GM19324 (cell line): ENCODE measurements around the gene ROR1.

Experiments
- ATAC-seq: cut with Tn5 transposase; IDR thresholded peaks from one replicate; pipeline ENCODE4 v1.9.1; 2021; ENCODE audit warnings: mild to moderate bottlenecking, moderate library complexity; ENCODE audit not compliant: unreplicated experiment, low FRiP score

ROR1 gene

DNA sequence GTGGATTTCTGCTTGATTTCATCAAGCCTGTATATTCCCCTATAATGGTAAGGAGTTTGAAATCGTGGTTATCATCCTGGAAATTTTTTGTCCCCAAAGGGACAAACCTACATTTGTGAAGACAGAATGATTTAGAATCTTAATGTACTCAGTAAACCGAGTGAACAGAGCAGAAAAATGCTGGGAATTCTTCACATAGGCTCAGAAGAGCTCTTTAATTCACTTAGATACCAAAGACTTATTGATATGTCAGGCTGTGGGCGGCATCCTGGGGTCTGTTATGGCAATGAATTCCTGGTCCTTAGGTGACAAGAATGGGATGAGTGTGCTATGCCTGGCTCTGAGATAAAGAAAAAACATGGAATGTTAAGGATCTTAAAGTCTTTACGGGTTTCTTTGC lies 74.9 kb downstream of the ROR1 start:
- ATAC-seq: no peak

DNA sequence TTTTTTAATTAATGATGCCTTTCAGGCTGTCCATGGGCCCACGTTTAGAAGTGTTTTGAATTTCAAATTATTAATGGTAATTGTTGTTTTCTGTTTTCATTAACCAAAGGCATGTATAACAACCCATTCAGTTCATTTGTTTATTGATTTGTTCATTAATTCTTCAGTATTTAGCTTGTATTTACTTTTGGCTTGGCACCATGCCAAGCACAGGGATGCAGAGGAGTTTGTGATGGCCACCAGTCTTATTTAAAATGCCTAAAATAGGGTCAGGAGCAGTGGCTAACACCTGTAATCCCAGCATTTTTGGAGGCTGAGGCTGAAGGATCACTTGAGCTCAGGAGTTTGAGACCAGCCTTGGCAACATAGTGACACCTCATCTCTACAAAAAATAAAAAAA lies 75.3 kb downstream of the ROR1 start:
- ATAC-seq: no peak

DNA sequence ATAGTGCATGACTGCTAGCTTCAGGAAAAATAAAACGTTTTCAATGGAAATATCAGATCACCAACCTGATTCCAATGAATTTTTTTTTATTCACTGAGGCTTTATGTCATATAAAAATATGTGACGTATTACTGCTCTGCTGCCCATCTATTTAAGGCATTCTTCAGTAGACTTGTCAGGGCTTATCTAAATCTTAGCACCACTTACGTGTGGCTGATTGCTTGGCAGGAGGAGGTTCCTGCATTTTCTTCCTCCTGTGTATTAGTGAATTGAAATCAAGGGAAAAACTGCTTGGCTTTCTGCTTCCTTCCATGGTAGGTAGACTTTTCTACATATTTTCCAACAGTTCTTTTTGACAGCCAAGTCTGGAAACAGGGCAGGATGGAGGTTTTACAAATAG lies 80.3 kb downstream of the ROR1 start:
- ATAC-seq: no peak

DNA sequence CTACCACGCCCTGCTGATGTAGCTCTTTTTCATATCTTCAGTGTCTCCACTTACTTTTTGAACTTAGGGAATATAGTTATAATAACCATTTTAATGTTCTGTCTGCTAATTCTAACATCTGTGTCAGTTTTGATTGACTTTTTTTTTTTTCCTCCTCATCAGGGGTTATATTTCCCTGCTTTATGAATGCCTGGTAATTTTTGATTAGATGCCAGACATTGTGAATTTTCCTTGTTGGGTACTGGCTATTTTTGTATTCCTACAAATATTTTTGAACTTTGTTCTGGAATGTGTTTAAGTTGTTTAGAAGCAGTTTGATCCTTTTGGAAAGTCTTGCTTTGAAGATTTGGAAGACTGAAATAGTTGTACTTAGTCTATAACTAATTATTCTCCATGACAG lies 82.1 kb downstream of the ROR1 start:
- ATAC-seq: no peak

DNA sequence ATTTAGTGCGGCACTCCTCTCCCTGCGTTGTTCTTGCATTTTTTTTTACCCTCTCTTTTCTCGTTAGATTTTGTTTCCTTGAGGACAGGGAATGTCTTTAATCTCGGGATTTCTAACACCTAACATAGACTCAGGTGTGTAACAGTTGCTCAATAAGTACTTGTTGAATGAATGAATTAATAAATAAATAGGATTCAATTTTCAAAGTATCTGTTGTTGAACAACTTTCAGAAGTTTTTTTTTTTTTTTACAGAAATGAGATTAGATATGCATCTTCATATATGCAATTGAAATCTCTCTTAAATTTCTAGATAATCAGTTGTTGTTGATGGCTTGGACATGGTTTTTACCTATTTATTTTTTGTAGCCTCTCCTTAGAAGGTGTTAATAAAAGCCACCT lies 83.1 kb downstream of the ROR1 start:
- ATAC-seq: no peak

DNA sequence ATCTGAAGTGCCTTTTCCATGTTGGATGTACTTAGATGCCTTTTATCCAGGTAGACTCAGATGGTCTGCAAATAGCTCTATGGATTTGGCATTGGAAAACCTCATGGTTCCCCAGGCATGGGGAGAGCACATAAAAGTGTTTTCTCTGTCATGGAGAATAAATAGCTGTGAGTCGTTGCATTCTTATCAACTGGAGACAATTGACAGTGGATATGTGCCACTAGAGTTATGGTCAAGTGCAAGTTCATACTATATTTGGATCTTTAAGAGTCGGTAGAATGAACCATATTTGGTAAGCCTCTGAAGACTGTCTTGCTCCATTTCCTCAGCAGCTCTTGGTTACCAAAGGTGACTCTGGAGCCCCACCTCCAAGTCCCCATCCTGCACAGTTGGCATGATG lies 83.7 kb downstream of the ROR1 start:
- ATAC-seq: no peak

DNA sequence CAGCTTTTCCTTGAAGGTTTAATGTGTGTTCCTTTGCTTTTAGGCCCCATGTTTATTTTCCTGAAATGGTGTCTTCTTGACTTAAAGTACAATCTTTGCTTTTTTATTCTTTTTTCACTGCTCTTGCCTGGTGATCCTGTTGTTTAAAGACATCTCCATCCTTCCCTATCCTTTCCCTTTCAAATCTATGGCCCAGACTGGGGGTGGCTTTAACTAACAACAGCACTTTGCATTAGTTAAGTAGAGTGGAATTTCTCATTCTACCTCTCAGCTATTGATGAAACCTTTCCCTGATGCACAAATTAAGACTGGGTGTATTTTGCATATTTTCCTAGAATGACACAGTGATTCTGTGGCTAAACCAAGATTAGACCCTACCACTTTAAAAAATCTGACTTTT lies 84.3 kb downstream of the ROR1 start:
- ATAC-seq: no peak

DNA sequence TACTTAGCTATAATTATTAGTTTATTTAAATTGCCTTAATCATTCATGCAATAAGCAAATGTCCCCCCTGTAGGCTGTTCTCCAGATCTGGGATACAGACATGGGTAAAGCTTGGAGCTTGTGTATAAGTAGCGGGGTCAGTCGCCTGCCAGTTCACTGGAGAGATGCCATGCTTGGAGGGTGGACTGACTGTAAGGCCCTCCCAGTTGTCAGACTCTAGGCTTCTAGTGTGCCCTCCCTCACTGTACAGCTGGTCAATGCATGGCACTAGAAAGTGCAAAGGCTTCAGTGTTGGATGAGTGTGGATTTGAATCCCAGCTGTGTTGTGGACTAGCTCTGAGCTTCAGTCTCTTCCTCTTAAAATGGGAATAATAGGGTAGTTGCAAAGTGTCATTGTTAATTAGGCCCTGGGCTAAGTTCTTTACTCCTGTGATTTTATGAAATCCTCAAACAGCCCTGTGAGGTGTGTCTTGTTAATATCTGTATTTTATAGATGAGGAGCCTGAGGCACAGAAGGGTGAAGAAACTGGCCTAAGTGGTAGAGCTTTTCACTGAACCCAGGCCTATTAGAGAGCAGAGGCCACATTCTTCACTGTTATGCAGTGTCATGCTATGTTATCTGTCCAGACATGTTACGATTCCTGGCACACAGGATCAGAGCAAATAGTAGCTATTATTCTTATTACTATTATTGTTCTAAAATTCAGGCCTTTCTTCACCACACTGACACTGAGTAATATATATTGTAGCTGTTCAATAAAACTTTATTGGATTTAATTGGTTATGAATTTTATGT lies 85.9 kb downstream of the ROR1 start:
- ATAC-seq: no peak

DNA sequence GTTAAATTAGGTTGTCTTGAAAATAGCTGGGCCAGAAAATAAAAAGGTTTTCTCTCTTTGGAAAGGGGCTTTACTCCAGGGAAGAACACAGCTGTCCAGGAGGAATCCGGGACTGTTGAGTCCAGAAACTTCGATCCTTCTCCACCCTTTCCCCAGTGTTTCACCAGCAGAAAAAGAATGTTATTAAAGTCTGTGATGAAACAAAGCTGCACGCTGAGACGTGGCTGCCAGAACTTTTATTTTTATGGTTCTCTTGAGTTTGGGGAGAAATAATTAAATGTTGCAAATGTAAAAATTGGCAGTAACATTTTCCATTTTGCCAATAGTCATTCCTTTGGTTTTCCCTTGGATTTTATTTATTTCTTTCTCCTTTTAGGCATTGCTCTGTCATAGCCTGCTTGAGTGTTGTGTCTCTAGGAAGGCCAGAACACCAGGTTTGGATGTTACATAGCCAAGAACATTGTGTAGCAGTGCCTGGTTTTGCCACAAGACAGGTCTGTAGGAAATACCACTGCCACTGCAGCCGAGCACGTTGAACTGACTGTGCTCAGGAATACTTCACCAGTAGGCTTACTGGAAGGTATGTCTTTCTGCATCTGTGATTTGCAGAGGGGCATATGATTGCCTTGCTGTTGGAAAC lies 87.4 kb downstream of the ROR1 start:
- ATAC-seq: no peak

DNA sequence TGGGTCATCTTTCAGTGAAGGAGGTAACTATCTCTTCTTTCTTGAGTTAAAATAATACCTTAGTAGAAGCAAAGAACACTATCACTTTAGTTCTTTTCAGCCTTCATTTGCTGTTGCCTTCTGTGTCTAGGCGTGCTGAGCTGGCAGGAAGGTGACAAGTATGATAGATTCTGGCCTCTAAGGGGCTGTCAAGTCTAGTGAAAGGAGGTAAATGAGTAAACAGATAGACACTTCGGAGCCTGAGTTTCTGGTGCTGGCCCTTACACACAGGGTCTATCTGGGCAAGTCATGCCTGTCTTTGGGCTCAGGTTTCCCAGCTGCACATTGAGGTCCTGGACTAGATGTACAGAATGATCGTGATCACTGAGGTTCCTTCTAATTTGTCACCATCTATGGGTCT lies 89.3 kb downstream of the ROR1 start:
- no peak for ATAC-seq

DNA sequence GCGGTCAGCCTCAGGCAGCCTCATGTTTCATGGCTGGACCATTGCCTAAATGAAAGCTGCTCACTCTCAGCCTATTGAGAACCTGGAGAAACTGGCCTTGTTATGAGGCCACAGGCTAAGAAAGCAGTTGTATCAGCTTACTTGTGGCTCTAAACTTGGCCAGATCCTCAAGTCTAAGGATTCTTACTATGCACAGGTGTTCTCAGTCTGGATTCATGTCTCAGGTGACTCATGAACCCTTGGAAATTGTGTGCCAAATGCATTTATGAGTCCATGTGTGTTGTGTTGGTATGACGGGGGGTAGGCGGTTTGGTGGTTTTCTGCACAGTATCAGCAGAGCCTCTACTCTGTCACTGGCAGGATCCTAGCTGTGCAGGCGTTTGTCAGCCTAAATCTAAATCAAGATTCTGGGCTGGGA lies 90.4 kb downstream of the ROR1 start:
- no peak for ATAC-seq

DNA sequence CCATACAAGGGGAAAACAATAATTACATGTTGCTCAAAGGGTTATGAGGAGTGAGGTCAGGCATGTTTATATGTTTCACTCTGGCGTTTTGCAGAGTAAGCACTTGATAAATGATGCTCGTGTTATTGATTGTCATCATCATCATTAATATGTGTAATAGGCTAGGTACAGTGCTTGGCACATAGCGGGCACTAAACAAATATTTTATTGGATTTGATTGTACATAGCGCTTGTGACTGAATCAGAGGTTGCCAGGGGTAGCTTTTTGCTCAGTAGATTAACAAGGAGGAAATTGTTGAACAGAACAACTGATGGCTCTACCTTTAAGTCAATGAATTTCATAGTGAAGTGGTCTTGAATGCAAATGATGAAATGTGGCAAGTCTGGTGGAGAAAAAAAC lies 91.7 kb downstream of the ROR1 start:
- no peak for ATAC-seq

DNA sequence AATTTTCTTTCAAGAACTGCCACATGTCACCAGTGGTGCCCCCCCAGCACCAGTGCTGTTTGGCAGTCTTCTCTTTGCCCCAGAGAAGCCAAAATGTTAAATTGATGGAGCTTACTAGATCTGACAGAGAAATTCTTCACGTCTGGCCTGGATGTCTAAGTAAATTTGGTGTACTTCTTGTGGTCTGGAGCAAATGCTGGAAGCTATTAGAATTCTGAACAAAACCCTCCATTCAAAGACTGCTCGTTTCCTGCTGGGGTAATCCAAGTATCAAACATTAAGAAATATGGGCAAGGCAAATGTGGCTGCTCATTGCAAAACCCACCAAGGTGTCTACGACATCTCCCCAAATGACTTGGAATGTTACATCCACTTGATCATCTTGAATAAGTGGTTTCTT lies 92.3 kb downstream of the ROR1 start:
- ATAC-seq: no peak

DNA sequence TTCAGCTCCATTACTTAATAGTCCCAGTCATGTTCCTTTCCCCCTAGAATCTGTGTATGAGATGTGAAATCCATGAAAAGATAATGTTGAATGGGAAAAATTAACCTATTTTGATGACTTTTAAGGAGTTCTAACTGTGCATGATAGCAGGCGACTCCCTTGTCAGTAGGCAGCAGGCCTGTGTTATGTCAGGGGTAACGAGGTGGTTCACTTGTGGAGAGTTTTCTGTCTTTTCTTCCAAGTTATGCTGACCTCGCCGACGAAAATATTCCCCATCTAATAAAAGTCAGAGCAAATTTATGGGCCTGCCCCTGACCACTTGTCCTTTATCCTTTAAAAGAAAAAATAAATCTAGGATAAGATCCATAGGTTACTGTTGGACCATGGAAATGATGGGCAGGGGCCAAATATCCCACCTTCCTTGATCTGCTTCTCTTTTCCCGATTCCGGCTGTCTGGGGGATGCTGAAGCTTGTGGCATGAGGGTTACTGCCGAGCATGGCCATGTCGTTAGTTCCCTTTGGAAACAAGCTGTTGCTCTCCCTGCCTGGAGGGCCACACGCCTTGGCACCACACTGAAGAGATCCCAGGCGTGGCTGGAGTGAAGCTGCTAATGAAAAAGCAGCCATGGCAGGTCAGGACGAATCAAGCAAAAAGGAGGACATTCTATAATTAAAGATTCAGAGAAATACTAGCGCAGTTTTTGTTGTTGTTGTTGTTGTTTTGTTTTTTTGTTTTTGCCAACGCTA lies 93.8 kb downstream of the ROR1 start:
- no peak for ATAC-seq

DNA sequence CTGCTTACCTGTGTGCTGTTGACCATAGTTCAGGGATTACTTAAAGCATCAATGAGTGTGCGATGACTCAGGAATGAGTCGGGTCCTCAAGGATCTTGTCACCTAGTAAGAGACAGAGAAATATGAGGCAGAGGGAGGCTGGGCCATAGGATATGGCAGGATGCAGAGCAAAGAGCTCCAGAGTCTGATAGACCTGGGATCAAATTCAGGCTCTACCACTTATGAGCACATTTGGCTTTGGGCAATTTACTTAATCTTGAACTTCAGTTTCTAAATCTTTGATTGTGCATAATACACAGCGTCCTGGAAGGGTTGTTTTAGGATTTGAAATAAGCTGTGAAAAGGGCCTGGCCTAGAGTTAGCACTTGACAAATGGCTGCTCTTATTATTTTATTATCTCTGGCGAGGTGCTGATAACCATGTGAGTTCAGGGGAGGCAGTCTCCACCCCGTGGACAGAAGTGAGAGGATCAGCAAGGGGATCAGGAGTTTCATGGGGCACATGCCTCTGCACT lies 94.5 kb downstream of the ROR1 start:
- ATAC-seq: no peak

DNA sequence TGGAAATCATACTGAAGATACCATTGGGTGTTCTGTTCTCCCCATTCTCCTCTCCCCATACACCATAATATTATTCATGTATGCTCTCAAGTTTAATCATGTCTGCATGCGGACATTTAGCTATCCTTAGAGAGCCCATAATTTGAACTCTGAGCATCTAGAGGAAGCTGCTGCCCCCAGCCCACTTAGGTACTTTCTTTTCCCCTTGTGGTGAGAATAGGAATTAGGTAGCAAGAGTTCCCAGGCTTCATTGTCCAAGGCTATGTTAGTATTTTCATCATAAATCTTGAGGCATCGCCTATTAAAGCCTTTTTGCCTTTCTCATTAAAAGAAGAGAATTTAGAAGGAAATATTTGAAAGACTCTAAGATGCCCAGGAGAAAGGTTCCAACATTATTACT lies 96.3 kb downstream of the ROR1 start:
- ATAC-seq: no peak

DNA sequence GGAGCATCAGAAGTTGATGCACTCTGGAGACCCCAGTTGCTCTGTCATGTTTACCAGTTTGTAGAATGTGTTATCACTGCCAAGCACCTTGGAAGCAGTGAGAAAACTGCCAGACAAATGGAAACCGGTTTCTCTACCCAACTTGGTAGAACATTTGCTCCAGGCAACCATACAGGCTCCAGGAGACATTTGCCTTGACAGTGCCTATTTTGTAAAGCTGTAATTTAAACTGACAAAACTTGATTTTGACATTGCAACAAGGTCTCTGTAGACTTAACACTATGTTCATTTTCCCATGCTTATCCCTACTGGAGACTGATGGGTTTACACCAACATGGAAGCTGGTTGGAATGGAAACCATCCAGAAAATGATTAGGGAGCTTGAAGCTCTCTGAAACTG lies 97.6 kb downstream of the ROR1 start:
- ATAC-seq: no peak

DNA sequence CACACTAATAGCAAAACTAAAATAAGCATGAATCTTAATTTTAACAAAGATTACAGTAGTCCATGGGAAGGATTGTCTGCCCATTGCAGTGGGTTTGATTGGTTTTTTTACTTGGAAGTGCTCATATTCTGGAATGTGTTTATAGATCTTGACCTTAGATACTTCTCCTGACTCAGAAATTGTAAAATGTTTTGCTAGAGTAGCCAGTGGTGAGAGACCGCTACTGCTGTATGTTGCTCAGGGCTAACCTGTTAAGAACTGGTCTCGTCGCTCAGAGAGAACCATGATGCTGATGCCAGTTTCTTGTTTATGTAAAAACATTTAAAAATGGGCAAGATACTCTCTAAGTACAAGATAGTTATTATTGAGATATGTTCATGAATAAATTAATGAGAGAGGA lies 99.9 kb downstream of the ROR1 start:
- no peak for ATAC-seq

DNA sequence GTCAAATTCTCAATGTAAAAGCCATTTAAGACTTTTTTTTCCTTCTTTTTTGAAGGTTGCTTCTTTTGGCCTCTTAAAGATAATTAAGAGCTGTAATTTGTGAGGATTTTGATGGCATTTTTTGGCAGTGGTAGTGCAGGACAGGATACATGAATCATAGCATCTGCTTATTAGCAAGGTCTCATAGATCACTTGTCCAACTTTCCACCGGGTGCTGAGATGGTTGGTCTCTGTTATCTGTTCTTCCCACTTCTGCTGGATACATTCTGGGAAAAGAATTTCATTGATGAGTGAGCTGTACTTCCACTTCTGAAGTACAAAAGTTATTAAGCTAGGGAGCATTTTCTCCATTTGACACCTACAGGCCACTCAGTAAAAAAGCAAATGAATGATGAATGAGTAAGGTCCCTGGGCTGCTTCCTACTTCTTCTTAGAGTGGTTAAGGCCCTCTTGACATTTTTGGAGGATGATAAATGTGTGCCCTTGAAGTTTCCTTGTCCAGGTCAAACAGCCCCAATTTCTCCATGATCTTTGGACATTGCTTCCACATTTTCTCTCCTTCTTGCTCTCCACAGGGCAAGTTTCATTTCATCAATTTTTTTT lies 100.6 kb downstream of the ROR1 start:
- no peak for ATAC-seq

DNA sequence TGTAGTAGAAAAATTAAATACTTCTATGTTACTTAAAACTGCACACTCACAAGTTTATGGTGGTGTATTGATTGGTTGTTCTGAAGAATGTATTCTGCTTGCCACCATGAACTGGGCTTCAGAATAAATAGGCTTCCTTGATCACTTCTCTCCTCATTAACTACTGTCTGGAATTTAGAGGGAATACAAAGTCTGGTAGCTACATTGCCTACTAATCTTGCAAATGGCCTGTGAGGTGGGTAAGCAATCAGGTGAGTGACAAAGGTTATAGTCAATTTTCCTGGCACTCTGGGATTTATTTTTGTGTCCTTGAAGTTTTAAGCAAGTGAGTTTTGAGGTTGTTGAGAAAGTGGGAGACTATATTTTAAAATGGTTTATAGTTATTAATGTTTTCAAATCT lies 101.8 kb downstream of the ROR1 start:
- ATAC-seq: no peak
